NOMO-1 (cell line): Measurements from ENCODE around the gene RNF208.

ENCODE experiments used
- DNase-seq, 2 experiments: peaks; one replicate each; lab custom pipeline; 2025; ENCODE audit not compliant: unreplicated experiment in 2 of 2; lab: John Stamatoyannopoulos, UW

Gene RNF208

DNA sequence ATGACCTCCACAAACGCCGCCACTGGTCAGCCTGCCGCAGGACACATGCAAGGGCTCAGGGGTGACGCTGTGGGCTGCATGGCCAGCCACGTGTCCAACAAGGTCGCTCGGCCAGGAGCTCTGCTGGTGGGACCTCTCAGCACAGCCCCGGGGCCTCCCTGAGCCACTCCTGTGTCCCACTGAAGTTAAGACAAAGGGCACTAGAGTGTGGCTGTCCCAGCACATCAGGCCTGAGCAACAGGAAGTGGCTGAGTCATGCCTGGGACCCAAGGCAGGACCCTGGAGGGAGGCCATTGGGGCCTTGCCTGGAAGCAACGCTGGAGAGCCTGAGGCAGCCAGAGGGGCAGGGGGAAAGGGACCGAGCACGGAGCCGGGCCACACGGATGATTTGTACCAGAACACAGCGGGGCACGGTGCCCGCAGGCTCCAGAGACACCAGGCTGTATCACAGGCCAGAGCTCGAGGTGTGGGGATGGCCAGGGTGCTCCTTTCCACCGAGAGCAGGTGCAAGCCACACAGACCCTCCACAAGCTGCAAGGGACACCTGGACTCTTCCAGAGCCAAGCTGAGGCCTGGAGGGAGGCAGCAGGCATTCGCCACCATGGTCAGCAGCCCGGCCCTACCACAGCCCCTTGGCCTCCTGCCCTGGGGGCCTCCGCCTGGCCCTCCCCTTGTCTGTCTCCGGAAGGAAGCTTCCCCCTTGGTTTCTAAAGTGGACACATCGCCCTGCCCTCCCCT lies 43.7 kb downstream of the RNF208 start:
- DNase-seq, result no peak

DNA sequence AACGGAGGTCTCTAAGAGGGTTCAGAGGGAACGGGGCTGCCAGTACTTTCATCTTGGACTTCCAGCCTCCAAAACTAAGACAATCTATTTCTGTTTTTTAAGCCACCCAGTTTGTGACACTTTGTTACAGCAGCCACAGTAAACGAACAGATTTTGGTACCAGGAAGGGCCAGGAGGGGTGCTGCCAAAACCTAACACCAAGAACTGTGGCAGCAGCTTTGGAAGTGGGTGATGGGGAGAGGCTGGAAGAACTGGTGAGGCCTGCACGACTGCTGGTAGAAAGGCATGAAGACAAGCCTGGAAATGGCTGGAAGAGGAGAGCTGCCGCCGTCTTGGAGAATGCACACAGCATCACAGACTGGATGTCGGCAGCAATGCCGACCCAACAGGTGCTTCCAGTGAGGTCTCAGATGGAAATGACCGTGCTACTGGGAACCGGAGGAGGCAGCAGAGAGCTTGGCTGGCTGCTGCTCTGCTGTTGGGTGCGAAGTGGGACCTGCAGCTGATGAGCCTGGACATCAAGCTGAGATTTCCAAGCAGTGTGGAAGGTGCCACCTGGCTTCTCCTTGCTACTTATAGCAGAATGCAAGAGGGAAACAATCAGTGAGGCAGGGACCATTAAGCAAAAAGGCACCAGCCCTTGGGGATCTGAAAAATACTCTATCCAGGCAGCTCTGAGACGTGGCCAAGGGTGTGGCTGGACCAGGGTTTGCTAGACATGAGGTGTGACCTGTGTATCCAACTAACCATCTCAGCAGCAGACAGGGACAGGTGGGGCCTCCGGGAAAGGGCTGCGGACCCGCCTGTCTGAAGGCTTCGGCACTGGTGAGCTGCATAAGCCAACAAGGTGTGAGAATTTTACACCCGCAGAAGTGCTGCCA lies 45.5 kb downstream of the RNF208 start:
- DNase-seq, result peak; percentile 29 to 37

DNA sequence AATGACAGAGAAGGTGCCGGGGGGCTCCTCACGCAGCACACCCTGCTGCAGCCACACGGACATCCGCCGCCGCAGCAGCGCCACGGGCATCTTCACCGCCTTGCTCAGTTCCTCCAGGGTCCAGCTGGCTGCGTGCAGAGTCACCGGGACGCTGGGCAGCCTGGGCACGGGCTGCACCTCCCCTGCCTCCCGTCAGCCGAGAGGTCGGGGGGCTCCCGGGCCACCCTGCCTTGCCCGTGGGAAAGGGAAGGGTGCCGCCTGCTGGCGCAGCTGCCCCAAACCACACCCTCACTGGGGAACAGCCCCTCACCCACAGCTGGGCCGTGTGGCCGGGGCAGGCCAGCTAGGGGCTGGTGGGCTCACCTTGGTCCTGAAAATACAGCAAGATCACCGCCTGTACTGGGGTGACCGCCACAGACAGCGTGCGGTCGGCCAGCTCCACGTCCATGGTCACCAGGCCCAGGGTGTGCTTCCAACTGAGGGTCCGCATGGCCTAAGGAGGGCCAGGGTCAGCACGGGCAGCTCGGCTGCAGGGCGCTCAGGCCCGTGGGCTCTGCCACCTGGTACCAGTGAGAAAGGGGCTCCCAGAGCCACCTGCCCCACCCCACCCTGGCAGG lies 46.6 kb downstream of the RNF208 start:
- DNase-seq, result no peak

DNA sequence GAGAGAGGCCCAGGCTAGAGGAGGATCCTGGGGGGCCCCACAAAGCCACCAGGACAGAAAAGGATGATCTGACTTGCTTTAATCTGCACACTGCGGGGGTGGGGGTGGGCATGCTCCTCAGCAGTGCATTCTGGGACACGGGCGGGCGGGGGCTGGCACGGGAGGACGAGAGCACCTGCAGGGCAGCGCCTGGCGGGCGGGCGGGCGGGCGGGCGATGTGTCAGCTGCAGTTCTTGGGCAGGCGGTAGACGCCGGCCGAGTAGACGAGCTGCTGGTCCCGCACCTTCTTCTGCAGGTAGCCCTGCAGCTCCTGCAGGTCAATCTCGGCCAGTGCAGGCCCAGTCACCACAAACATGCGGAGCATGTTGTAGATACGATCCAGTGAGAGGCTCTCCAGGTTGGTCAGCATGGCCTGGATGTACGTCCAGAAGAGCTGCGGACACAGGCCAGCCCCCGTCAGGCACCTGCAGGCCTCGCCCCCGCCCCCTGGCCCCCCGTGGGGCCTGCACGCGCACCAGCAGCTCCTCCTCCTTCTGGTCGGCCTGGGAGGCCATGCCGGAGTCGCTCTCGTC lies 47.2 kb downstream of the RNF208 start:
- DNase-seq, result no peak

DNA sequence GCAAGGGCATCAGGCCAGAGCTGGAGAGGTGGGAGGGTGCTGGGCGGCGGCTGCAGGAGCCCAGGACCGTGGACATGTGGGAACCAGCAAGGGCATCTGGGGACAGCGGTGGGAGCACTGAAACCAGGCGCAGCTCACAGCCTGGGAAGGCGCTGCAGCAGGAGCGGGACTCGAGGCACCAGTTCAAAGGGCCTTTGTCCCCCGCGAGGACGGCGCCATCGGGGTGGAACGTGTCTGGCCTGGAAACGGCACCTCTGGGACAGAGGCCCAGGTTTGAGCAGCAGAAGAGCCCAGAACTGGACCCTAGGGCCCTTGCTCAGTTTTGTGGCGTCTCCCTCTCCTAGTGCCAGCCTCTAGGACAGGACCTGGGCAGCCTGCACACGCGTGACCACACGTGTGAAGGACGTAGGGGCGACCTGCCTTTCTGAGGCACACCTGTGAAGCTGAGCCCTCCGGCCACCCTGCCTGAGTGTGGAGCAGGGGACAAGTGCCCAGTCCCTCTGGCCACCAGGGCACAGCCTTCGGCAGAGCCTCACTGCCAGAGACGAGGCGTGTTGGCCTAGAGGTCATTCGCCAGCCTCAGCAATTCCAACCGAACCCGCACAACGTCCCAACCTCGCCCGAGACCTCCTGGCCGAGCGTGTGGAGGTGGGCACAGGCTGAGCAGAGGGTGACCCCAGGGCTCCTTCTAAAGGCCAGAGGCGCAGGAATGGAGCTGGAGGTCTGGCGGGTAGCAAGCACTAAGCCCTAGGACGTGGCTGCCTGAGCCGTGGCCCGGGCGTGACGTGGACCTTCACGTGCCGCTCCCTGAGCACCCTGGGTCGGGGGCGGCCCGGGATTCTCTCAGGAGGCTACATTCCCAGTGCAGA lies 48.0 kb downstream of the RNF208 start:
- no peak for DNase-seq

DNA sequence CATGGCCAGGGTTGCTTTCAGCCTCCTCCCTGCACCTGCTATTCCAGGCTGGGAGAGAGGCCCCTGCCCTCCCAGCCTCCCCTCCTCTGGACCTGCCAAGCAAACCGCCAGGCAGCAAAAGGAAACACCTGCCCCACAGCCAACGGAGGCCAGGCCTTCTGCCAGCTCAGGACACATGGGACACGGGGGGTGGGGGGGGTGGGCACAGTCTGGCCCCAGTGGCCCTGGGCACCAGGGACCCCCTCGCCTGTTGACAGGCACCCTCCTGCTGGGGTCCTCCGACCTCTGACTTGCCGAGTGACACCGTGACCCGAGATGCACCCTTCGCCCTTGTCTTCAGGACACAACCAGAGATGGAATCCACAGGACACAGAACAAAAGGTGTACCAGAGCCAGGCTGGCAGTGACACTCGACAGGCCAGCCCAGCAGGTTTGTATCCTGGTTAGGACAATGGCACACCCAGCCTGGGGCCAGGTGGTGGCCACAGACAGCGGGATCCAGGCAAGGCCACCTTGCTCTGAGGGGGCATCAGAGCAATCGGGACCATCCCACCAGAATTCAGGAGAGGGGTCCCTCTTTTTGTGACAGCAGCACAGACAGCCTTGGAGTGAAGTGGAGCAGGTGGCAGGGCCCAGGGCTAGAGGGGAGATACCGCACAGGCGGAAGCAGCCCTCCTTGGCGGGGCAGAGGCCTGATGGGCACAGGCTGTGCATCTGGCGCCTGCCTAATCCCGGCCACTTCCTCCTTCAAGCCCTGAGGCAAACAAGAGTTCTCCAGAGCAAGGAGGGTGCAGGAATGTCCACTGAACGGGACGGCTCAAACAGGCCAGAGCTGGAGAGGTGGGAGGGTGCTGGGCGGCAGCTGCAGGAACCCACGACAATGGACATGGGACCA lies 48.9 kb downstream of the RNF208 start:
- no peak for DNase-seq

DNA sequence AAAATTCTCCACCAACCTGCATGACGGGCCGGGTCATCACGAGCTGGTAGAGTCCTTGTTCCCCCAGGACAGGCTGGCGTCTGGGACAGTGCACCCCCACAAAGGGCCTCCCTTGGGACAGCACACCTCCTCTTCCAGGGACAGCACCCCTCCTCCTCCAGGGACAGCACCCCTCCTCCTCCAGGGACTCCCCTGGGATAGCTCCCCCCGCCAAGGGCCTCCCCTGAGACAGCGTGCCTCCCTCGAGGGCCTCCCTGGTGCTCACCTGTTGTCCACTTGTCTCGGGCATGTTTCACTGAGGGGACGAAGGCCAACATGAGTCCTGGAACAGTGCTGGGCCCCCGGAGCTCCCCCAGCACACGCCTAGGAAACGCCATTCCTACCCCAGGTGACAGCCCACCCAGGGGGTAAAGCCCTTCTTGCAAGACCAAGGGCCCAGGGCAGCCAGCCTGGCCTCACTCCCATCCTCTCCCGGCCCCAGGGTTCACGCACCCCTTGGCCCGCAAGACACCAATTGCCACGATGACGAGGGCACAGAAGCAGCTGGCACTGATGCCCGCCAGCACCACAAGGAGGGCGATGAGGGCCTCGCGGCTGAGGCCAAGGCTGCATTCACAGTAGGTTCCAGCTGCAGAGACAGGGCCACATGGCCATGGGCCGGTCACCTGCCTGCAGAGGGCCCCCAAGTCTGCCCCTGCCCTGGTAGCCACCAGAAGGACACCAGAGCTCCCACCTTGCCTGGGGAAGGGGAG lies 50.7 kb downstream of the RNF208 start:
- no peak for DNase-seq

DNA sequence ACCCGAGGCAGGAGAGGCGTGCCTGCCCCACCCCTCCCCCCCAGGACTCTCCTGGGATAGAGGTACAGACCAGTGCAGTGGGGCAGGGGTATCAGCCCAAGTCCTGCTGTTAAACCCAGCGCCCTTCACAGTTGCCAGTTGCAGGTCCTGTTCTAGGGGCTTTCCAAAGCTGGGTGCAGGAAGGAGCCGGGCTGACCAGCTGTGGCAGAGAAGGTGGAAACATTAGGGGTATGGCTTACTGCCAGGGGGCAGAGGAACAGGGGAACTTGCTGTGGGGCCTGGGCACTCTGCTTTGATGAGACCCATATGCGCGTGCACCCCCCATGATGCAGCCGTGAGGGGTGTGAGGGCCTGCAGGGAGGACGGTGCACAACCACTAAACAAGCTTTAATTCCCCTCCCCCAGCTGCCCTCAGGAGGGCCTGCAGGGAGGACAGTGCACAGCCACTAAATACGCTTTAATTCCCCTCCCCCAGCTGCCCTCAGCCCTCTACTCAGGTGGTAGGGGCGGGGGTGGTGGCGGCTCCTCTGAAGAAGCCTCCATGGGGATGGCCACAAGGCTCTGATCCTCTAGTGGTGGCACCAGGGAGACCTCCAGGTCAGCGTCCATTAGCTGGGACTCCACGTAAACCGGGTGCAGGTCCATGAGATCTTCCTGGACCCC lies 51.4 kb downstream of the RNF208 start:
- no peak for DNase-seq
